GM21825 (cell line): ENCODE results near the gene GYPB.
"Not testable (repeated sequence)": the region's sequence is repeated elsewhere in the genome, so short reads cannot be mapped to it uniquely, and the experiment has no call there.

Source experiments
- ATAC-seq: cut with Tn5 transposase; IDR thresholded peaks from one replicate; pipeline ENCODE4 v1.9.1; 2021; ENCODE audit warnings: mild to moderate bottlenecking, moderate library complexity; ENCODE audit not compliant: unreplicated experiment

The GYPB gene

GRCh38 chr4:144016057-144016605, 3.0 kb downstream of the GYPB start:
- ATAC-seq, result not testable (repeated sequence)

GRCh38 chr4:144014808-144015207, 4.4 kb downstream of the GYPB start:
- ATAC-seq, result no peak

GRCh38 chr4:144008602-144009001, 10.6 kb downstream of the GYPB start:
- not testable (repeated sequence) for ATAC-seq

- not testable (repeated sequence) for ATAC-seq
These were observed 11.2 kb downstream of the GYPB start for GRCh38 chr4:144007960-144008359.

- ATAC-seq, result not testable (repeated sequence)
These were observed 12.9 kb downstream of the GYPB start for GRCh38 chr4:144006200-144006803.

GRCh38 chr4:144005558-144005953, 13.6 kb downstream of the GYPB start:
- ATAC-seq, result not testable (repeated sequence)

- ATAC-seq, result not testable (repeated sequence)
These were observed 14.2 kb downstream of the GYPB start for GRCh38 chr4:144004868-144005557.

GRCh38 chr4:144003890-144004265, 15.3 kb downstream of the GYPB start:
- ATAC-seq, result not testable (repeated sequence)

- not testable (repeated sequence) for ATAC-seq
These were observed 15.8 kb downstream of the GYPB start for GRCh38 chr4:144003205-144003889.

GRCh38 chr4:144000331-144000995, 18.7 kb downstream of the GYPB start:
- ATAC-seq, result not testable (repeated sequence)

GRCh38 chr4:143996193-143996592, 23.0 kb downstream of the GYPB start:
- not testable (repeated sequence) for ATAC-seq

GRCh38 chr4:143991761-143992160, 27.4 kb downstream of the GYPB start:
- ATAC-seq, result not testable (repeated sequence)

GRCh38 chr4:143990717-143991116, 28.5 kb downstream of the GYPB start:
- ATAC-seq, result not testable (repeated sequence)

- ATAC-seq, result no peak
These were observed 33.0 kb downstream of the GYPB start for GRCh38 chr4:143986180-143986579.

- ATAC-seq, result not testable (repeated sequence)
These were observed 38.4 kb downstream of the GYPB start for GRCh38 chr4:143980776-143981175.

GRCh38 chr4:143975527-143975926, 43.7 kb downstream of the GYPB start:
- not testable (repeated sequence) for ATAC-seq

- ATAC-seq, result not testable (repeated sequence)
These were observed 45.2 kb downstream of the GYPB start for GRCh38 chr4:143974021-143974420.

- ATAC-seq, result no peak
These were observed 58.1 kb downstream of the GYPB start for GRCh38 chr4:143961075-143961474.

- not testable (repeated sequence) for ATAC-seq
These were observed 63.9 kb downstream of the GYPB start for GRCh38 chr4:143955306-143955705.

- not testable (repeated sequence) for ATAC-seq
These were observed 67.7 kb downstream of the GYPB start for GRCh38 chr4:143951458-143951972.

- ATAC-seq, result not testable (repeated sequence)
These were observed 68.2 kb downstream of the GYPB start for GRCh38 chr4:143950967-143951366.
